ENCODE results near the gene TMC6.
"Not testable (repeated sequence)": the region's sequence is repeated elsewhere in the genome, so short reads cannot be mapped to it uniquely, and the experiment has no call there.

Gene TMC6

DNA sequence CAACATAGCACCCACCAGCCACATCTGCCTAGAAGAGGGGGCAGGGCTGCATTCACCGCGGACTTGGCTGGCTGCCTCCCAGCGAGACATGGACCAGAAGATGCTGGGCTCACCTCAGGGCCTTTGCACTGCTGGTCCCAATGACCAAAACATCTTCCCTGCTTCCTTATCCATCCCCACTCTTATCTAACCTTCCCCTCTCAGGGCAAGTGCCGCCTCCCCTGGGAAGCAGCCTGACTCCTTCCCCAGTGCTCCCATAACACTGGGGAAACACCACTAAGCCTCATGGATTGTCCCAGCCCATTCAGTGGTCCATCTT, 5.7 kb downstream of the TMC6 start:
- DNase-seq: no peak

GRCh38 chr17:78122216-78122930, 6.2 kb downstream of the TMC6 start:
- no peak for DNase-seq

GRCh38 chr17:78121801-78122215, 6.7 kb downstream of the TMC6 start:
- no peak for DNase-seq

GRCh38 chr17:78120971-78121800, 7.4 kb downstream of the TMC6 start:
- peak in 1 of 2 experiments; percentile 38 for DNase-seq

DNA sequence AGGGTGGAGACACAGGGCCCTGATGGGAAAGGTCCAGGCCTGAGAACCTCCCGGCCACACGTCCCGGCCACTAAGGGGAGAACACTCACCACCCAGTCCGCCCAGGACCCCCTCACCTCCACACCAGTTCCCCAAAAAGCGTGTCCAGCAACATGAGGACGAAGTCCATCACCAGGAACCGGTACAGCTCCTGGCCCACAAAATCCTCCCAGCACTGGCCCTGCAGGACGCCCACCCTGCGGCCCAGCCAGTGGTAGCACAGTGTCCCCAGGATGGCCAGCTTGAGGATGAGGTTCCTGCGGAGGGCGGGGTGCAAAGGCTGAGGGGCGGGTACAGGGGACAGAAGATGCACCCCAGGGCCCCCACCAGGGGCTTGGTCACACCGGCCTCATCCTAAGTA, 8.0 kb downstream of the TMC6 start:
- DNase-seq: no peak

DNA sequence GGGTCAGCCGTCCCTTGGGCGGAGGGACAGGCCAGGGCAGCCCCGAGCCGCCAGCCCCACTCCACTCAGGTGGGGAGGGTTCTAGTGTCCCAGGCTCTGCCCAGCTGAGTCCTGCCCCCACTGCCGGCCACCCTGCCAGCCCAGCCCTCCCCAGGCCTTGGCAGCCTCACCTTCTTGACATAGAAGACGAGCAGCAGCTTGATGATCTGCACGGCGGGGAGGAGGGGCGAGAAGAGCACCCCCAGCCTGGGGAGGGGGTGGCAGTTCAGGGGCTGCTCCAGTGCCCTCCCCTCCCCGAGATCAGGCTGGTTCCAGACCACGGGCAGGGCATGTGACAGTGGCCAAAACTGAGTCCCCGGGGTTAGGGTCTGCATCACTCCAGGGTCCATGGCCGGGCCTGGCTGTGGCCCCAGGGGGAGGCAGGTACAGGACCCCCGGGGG, 9.7 kb downstream of the TMC6 start:
- DNase-seq: no peak

GRCh38 chr17:78117027-78117981, 11.3 kb downstream of the TMC6 start:
- DNase-seq: no peak

- no peak for DNase-seq
Observed at GRCh38 chr17:78116411-78116810, 12.1 kb downstream of the TMC6 start.

DNA sequence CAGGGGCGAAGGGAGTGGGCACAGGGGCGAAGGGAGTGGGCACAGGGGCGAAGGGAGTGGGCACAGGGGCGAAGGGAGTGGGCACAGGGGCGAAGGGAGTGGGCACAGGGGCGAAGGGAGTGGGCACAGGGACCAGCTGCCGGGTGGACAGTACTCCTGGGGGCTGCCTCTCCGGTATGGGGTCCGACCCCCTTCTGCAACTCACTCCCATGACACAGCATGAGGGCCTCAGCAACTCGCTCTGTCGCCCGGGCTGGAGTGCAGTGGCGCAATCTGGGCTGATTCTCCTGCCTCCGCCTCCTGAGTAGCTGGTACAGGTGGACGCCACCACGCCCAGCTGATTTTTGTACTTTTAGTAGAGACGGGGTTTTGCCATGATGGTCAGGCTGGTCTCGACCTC, 12.8 kb downstream of the TMC6 start:
- not testable (repeated sequence) for DNase-seq

DNA sequence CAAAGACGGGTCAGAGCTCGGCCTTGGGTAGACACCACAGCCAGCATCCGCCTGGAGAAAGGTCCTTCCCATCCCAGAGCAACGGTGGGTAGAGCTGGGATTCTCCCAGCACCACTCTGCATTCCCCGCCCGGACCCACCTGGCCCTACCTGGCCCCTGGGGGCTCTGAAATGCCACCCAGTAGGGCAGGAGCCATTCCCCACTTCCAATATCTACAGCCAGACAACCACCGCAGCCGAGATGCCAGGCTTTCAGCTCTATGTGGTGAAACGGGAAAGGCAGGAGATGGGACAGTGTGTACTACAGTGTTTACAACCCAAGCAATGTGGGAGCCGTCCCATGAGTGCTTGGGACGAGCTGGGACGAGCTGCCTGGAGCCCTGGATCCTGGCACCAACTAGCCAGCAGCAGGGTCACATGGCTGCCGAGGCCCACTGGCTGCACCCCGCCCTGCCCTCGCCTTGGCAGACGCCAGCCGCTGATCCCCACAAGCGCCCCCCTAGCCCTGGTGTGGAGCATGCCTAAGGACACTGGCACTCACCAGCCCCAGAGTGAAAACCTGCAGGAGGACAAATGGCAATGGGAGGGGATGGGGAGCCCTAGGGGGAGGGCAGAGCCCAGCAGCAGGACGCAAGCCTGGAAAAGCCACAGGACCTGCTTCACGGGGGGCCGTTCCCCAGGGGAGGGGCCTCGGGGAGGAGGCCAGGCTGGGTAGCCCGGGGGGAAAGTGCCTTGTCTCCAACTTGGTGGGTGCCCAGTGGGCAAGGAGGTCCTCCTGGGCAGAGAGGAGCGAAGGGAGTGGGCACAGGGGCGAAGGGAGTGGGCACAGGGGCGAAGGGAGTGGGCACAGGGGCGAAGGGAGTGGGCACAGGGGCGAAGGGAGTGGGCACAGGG, 13.5 kb downstream of the TMC6 start:
- no peak for DNase-seq

DNA sequence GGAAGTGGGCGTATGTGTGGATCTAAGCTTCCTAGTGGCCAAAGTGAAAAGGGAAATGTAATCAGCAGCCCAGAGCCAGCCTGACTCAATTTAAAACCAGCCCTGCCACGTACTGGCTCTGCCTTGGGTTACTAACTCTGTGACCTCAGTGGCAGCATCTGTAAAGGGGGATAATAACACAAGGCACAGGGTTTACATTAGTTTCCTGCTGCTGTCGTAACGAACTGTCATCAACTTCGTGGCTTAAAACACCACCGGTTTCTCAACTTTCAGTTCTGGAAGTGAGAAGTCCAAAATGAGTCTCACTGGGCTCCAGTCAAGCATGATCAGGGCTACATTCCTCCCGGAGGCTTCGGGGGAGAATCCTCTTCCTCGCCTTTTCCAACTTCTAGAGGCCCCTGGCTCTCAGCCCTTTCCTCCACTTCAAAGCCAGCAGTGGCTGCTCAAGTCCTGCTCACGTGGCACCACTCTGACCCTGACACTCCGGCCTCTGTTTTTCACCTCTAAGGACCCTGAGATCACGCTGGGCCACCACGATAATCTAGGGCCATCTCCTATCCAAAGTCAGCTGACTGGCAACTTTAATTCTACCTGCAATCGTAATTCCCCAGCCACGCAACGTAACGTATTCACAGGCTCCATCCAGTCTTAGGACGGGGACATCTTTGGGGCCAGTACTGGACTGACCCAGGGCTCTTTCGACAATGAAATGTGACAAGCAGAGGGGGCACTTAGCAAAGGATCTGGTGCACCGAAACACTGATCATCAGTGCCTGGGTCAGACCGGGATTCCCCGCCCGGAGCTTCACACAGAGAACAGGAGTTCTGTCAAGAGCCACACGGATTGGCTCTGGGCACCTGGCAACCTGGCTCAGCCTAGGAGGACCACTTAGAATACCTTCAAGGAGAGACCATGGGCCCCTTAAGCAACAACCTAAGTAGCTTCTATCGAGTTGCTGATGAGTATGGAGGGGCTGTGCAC, 14.5 kb downstream of the TMC6 start:
- DNase-seq: no peak

GRCh38 chr17:78112518-78113471, 15.8 kb downstream of the TMC6 start:
- peak; percentile 57 to 81 for DNase-seq

GRCh38 chr17:78111727-78112517, 16.6 kb downstream of the TMC6 start:
- DNase-seq: no peak

DNA sequence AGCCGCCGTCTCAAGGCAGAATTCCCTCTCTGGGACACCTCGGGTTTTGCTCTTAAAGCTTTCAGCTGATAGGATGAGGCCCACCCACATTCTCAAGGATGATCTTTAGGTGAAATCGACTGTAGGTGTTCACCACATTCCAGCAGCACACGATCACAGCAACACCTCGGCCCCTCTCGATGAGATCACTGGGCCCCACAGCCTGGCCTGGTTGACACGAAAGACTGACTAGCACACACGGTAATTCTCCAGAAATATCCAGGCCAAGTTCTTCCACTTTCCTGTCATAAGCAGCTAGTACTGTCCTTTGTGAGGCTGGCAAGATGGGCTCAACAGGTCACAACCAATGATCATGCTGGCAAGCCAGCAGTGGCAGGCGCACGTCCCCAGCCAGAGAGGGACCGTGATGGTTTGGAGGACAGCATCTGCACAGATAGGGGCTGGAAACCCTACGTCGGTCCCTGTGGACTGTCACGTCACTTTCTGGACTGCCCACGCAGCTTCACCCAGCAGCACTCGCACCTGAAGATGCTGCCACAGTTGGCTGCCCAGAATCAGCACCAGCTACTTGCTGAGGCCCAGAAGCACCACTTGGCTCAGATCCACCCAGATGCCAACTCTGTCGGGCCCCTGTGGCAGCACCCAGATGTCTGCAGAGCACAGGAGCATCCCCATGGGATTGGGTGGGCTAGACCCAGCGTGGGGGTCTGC, 17.4 kb downstream of the TMC6 start:
- DNase-seq: no peak

GRCh38 chr17:78110363-78111015, 18.1 kb downstream of the TMC6 start:
- no peak for DNase-seq

DNA sequence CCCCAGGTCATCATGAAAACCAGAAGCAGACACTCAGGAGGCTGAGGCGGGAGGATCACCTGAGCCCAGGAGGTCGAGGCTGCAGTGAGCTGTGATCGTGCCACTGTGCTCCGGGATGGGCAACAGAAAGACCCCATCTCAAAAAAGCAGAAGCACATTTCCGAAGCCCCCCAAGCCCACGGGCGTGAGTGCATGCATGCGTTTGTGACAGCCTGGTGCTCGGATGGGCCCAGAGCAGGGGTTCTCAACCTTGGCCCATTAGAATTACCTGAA, 19.1 kb downstream of the TMC6 start:
- DNase-seq: no peak

GRCh38 chr17:78108726-78109488, 19.6 kb downstream of the TMC6 start:
- no peak for DNase-seq

Data from stimulated activated CD4-positive, alpha-beta T cell treated with anti-CD3 and anti-CD28 coated beads, Interleukin-4, amount 100 ng/mL, for 4 hours (primary cell).